Suppressor macrophage treated with lipopolysaccharide for 4 hours (primary cell): ENCODE data around the gene BICDL2.

ENCODE experiments used
- DNase-seq: peaks from one replicate; pipeline ENCODE4 v3.0.0-alpha.2; 2020

BICDL2 gene

GRCh38 chr16:3007059-3007956 is 29.4 kb downstream of the BICDL2 start:
- peak; percentile 10 for DNase-seq

GRCh38 chr16:3004781-3005284 is 31.9 kb downstream of the BICDL2 start:
- peak; percentile 15 for DNase-seq

- DNase-seq: peak; percentile 39
These were observed 32.4 kb downstream of the BICDL2 start for GRCh38 chr16:3004319-3004718.

- peak; percentile 98 for DNase-seq
These were observed 33.0 kb downstream of the BICDL2 start for GRCh38 chr16:3003582-3004270.

GRCh38 chr16:3001316-3001715 is 35.4 kb downstream of the BICDL2 start:
- DNase-seq: no peak

- DNase-seq: no peak
These were observed 36.2 kb downstream of the BICDL2 start for GRCh38 chr16:3000540-3000939.

GRCh38 chr16:2999929-3000328 is 36.8 kb downstream of the BICDL2 start:
- DNase-seq: no peak

GRCh38 chr16:2996298-2996697 is 40.4 kb downstream of the BICDL2 start:
- no peak for DNase-seq

GRCh38 chr16:2992383-2993081 is 44.2 kb downstream of the BICDL2 start:
- DNase-seq: no peak

GRCh38 chr16:2991566-2992261 is 45.0 kb downstream of the BICDL2 start:
- no peak for DNase-seq

- no peak for DNase-seq
These were observed 45.9 kb downstream of the BICDL2 start for GRCh38 chr16:2990891-2991290.

GRCh38 chr16:2988590-2989099 is 48.1 kb downstream of the BICDL2 start:
- no peak for DNase-seq

GRCh38 chr16:2987833-2988232 is 48.9 kb downstream of the BICDL2 start:
- no peak for DNase-seq

- no peak for DNase-seq
These were observed 49.5 kb downstream of the BICDL2 start for GRCh38 chr16:2987286-2987685.

- no peak for DNase-seq
These were observed 50.0 kb downstream of the BICDL2 start for GRCh38 chr16:2986623-2987188.

- DNase-seq: no peak
These were observed 50.8 kb downstream of the BICDL2 start for GRCh38 chr16:2985893-2986355.

- DNase-seq: no peak
These were observed 51.3 kb downstream of the BICDL2 start for GRCh38 chr16:2985462-2985861.

GRCh38 chr16:2983706-2984136 is 53.0 kb downstream of the BICDL2 start:
- DNase-seq: peak; percentile 87

- DNase-seq: no peak
These were observed 54.3 kb downstream of the BICDL2 start for GRCh38 chr16:2982402-2982801.

- no peak for DNase-seq
These were observed 54.9 kb downstream of the BICDL2 start for GRCh38 chr16:2981899-2982250.

GRCh38 chr16:2981177-2981898 is 55.4 kb downstream of the BICDL2 start:
- DNase-seq: no peak
